Suprapubic skin (tissue), 4 donors: Measurements from ENCODE around the gene HSD11B2. TPM values are rescaled to one million over a fixed set of nuclear protein-coding genes. Genes with fewer than 3 reads are reported as not detected.

Experiments used
- DNase-seq, 2 donors: peaks; one replicate each; pipeline ENCODE4 v3.0.0-alpha.2; 2019; ENCODE audit warnings: low spot score in 2 of 2
- H3K27ac ChIP-seq: fragments of 200-600 bp; sonication (generic); one replicate; pipeline ENCODE4 v1.5.1; 2019
- H3K27me3 ChIP-seq: fragments of 200-600 bp; sonication (generic); one replicate; pipeline ENCODE4 v1.5.1; 2019
- H3K36me3 ChIP-seq: fragments of 200-600 bp; sonication (generic); one replicate; pipeline ENCODE4 v1.5.1; 2019
- H3K4me1 ChIP-seq: fragments of 200-600 bp; sonication (generic); one replicate; pipeline ENCODE4 v1.5.1; 2019
- H3K4me3 ChIP-seq: fragments of 200-600 bp; sonication (generic); one replicate; pipeline ENCODE4 v1.5.1; 2019; ENCODE audit warnings: mild to moderate bottlenecking
- H3K9me3 ChIP-seq: fragments of 200-600 bp; sonication (generic); one replicate; pipeline ENCODE4 v1.5.1; 2019
- EP300 ChIP-seq: sonication (generic); formaldehyde crosslinking; IDR thresholded peaks from one replicate; pipeline ENCODE4 v1.6.1; 2017; ENCODE audit warnings: antibody characterized with exemption
- POLR2A ChIP-seq, 2 donors: fragments of 450-650 bp; IDR thresholded peaks; one replicate each; pipeline ENCODE4 v1.6.1; 2017; ENCODE audit warnings: antibody characterized with exemption in 2 of 2, mild to moderate bottlenecking in 2 of 2, moderate library complexity in 2 of 2
- POLR2AphosphoS5 ChIP-seq, 3 donors: sonication (generic); formaldehyde crosslinking; IDR thresholded peaks; one replicate each; pipeline ENCODE4 v1.6.1; 2017; ENCODE audit warnings: antibody characterized with exemption in 3 of 3
- WGBS: methylation state at CpG from one replicate; pipeline ENCODE4 v1.1.5; 2018; 5-methylcytosine and 5-hydroxymethylcytosine counted together
- total RNA-seq, 4 donors: library from RNA; depleted of rRNA; stranded (reverse); fragments of >200 nt; gene quantifications; one replicate each; pipeline ENCODE4 v1.1.0, GENCODE V29; 2016
- TF ChIP-seq, protein P1 (sequence below), 2 donors: fragments of 200-600 bp in 1 of 2; fragments of 450-650 bp in 1 of 2; sonication (generic) in 1 of 2; IDR thresholded peaks; one replicate each; pipeline ENCODE4 v1.5.1; 2016 to 2019; ENCODE audit warnings: antibody characterized with exemption in 2 of 2, mild to moderate bottlenecking in 1 of 2, moderate library complexity in 1 of 2

HSD11B2 gene
- total RNA-seq, 4 donors from 2014 or later, result 45.6 to 164 (median 69.1) TPM

DNA sequence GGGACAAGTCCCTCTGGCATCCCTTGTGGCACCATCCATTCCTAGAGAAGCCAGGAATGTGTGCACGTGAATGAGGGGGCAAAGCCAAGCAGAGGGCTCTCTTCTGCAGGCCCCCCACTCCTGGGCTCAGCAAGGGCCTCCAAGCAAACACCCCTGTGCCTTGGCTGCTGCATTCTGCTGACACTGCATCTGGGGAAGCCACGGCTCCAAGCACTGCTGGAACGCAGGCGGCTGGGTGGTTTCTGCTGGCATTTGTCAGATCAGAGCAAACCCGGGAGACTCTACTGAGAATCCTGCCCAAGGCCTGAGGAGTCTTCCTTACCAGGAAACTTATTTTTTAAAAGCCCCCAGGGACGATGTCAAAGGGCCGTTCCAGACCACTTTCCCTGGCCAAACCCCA is 26.7 kb downstream of the HSD11B2 start:
- Histone ChIP-seq H3K27ac (peak overlapping the region; percentile 86), H3K4me3 (no peak overlapping the region), H3K4me1 (peaks cover 72% of the 10 kb centered on the region), H3K9me3 (no peaks in the 10 kb centered on the region), H3K27me3 (no peaks in the 10 kb centered on the region), H3K36me3 (peaks cover 12% of the 10 kb centered on the region)
- 31% methylated on average over 3 of the region's 7 CpGs for WGBS
- TF ChIP-seq POLR2AphosphoS5 (IDR thresholded peaks at IDR 0.05), result no peak
- no peak for TF ChIP-seq EP300
- TF ChIP-seq, protein P1, sequence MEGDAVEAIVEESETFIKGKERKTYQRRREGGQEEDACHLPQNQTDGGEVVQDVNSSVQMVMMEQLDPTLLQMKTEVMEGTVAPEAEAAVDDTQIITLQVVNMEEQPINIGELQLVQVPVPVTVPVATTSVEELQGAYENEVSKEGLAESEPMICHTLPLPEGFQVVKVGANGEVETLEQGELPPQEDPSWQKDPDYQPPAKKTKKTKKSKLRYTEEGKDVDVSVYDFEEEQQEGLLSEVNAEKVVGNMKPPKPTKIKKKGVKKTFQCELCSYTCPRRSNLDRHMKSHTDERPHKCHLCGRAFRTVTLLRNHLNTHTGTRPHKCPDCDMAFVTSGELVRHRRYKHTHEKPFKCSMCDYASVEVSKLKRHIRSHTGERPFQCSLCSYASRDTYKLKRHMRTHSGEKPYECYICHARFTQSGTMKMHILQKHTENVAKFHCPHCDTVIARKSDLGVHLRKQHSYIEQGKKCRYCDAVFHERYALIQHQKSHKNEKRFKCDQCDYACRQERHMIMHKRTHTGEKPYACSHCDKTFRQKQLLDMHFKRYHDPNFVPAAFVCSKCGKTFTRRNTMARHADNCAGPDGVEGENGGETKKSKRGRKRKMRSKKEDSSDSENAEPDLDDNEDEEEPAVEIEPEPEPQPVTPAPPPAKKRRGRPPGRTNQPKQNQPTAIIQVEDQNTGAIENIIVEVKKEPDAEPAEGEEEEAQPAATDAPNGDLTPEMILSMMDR (IDR thresholded peaks at IDR 0.05), result no peak
- no peak for DNase-seq

DNA sequence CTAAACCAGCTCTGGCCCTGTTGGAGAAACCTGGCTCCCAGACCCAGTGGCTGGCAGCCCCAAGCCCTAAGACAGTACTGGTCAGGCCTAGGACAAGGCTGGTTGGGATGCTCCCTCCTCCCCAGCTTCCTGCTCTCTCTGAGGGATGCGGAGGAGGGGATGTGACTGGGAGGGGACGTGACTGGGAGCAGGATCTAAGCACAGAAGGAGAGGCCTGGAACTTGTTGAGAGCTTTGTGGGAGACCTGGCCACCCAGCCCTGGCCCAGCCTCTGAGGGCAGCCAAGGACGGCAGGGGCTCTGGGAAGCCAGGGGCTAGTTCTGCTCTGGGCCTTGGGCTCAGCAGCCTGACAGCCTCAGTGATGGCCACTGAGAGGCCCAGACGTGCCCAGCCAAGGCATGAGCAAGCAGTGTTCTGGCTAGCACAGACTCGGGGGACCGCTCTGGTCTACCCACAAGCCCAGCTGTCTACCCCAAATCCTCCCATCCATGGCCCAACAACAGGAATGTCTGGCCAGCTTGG is 27.3 kb downstream of the HSD11B2 start:
- no peaks in the 10 kb centered on the region for H3K27me3 ChIP-seq
- peaks cover 6% of the 10 kb centered on the region for H3K36me3 ChIP-seq
- TF ChIP-seq POLR2A (IDR thresholded peaks at IDR 0.05) (no peak), EP300 (no peak), POLR2AphosphoS5 (IDR thresholded peaks at IDR 0.05) (no peak)
- TF ChIP-seq, protein P1 (IDR thresholded peaks at IDR 0.05), result no peak
- peak overlapping the region; percentile 86 for H3K27ac ChIP-seq
- no peak overlapping the region for H3K4me3 ChIP-seq
- WGBS, result 57% methylated on average over 3 of the region's 6 CpGs
- no peak for DNase-seq
- H3K4me1 ChIP-seq, result peaks cover 78% of the 10 kb centered on the region
- no peaks in the 10 kb centered on the region for H3K9me3 ChIP-seq

DNA sequence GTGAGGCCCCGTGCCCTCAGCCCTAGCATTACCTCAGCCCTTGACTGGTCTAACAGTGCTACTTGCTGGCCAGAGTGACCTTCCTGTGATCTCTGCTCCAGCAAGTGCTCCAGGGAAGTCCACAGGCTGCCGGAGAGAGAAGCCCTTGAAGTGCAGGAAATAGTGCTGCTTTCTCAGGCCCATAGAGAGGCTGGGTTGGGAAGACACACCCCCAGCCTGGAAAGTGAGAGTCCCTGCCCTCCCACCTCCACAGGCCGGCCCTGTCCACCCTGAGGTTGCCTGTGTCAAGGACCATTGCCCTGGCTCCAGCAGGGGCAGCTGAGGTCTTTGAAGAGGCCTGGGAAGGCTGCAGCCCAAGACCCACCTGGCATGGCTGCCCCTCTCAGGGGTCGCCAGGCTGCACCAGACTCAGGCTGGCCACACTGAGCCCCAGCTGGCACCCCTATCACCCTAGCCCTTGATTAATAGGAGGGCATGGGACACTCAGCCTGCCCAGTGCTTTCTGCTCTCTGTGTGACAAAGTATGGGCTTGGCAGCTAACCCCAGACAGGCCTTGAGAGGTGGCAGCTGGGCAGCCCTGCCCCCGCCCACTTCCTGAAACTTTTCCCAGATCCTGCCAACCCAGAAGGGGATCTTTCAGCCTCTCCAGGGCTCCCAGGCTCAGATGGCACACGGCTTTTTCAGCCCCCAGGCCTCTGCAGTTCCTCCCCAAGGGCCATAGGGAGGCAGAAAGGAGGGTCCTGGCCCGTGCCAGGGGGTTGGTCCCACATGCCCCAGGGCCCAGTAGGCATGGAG is 28.3 kb downstream of the HSD11B2 start:
- TF ChIP-seq POLR2A (IDR thresholded peaks at IDR 0.05) (no peak), EP300 (no peak), POLR2AphosphoS5 (IDR thresholded peaks at IDR 0.05) (no peak)
- TF ChIP-seq, protein P1 (IDR thresholded peaks at IDR 0.05), result no peak
- no peak for DNase-seq
- H3K36me3 ChIP-seq, result no peaks in the 10 kb centered on the region
- peak overlapping the region; percentile 86 for H3K27ac ChIP-seq
- peaks cover 89% of the 10 kb centered on the region for H3K4me1 ChIP-seq
- no peak overlapping the region for H3K4me3 ChIP-seq
- H3K9me3 ChIP-seq, result no peaks in the 10 kb centered on the region
- WGBS, result 53% methylated on average over 5 of the region's 7 CpGs
- H3K27me3 ChIP-seq, result no peaks in the 10 kb centered on the region

- TF ChIP-seq, protein P1 (IDR thresholded peaks at IDR 0.05), result no peak
- TF ChIP-seq EP300 (no peak), POLR2AphosphoS5 (IDR thresholded peaks at IDR 0.05) (no peak), POLR2A (IDR thresholded peaks at IDR 0.05) (no peak)
- no CpG with 5 or more reads among the region's 3 CpGs for WGBS
- DNase-seq, result no peak
- Histone ChIP-seq H3K27ac (peak overlapping the region; percentile 86), H3K36me3 (no peaks in the 10 kb centered on the region), H3K4me3 (no peak overlapping the region), H3K27me3 (no peaks in the 10 kb centered on the region), H3K4me1 (peaks cover 93% of the 10 kb centered on the region), H3K9me3 (no peaks in the 10 kb centered on the region)
These were observed 28.9 kb downstream of the HSD11B2 start for GRCh38 chr16:67459861-67460150.

DNA sequence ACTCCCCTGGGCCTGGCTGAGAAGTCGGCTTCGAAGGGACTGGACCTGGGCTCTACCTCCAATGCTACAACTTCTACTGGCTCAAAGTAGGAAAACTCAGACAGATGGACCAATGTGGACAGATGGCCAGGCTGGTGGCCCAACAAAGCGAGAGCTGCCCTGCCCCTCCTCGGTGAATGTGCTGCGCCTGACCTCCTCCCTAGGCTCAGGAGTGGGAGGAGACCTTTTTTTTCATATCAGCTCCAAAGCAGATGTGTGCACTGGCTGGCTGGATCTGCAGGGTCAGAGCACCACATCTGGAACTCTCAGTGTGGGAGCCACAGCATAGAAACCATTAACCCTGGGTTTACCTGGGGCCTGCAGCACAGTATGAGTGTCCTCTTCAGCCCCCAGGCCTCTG is 29.2 kb downstream of the HSD11B2 start:
- no peaks in the 10 kb centered on the region for H3K36me3 ChIP-seq
- peaks cover 96% of the 10 kb centered on the region for H3K4me1 ChIP-seq
- TF ChIP-seq, protein P1 (IDR thresholded peaks at IDR 0.05), result no peak
- TF ChIP-seq POLR2A (IDR thresholded peaks at IDR 0.05) (no peak), EP300 (no peak), POLR2AphosphoS5 (IDR thresholded peaks at IDR 0.05) (no peak)
- WGBS, result 61% methylated on average over 3 of the region's 5 CpGs
- H3K9me3 ChIP-seq, result no peaks in the 10 kb centered on the region
- DNase-seq, result no peak
- no peak overlapping the region for H3K4me3 ChIP-seq
- peak overlapping the region; percentile 86 for H3K27ac ChIP-seq
- no peaks in the 10 kb centered on the region for H3K27me3 ChIP-seq
